ENCODE data around the gene ZNF148. TPM values are rescaled to one million over a fixed set of nuclear protein-coding genes. Genes with fewer than 3 reads are reported as not detected.
A peak's percentile ranks its signal among the peaks of the same experiment; 100 is the strongest.

Gene ZNF148
- total RNA-seq, 2 donors from 2014 or later = 35.4 to 50.1 TPM

- no peak overlapping the region for H3K9ac ChIP-seq (ENCODE audit: low read depth in 2 of 2, low read length in 2 of 2)
- no peak for TF ChIP-seq CTCF (IDR thresholded peaks at IDR 0.05)
- no peaks in the 10 kb centered on the region for H3K4me1 ChIP-seq
- DNase-seq = no peak
- no peaks in the 10 kb centered on the region for H3K27me3 ChIP-seq
- intact Hi-C loops (cut with DNase I) = no loop called here
- H3K27ac ChIP-seq = no peak overlapping the region
- no peak overlapping the region for H3K4me3 ChIP-seq
- H3K36me3 ChIP-seq = no peaks in the 10 kb centered on the region
- H3K9me3 ChIP-seq = no peaks in the 10 kb centered on the region
These were observed 154.9 kb downstream of the ZNF148 start for GRCh38 chr3:125220183-125220582.

GRCh38 chr3:125219261-125219701 lies 155.8 kb downstream of the ZNF148 start:
- H3K9ac ChIP-seq (ENCODE audit: low read depth in 2 of 2, low read length in 2 of 2) = peak overlapping the region in 1 of 2 donors; percentile 21
- intact Hi-C loops (cut with DNase I) = no loop called here
- no peak for DNase-seq
- no peaks in the 10 kb centered on the region for H3K4me1 ChIP-seq
- TF ChIP-seq CTCF (IDR thresholded peaks at IDR 0.05) = no peak
- peak overlapping the region; percentile 22 for H3K27ac ChIP-seq
- H3K4me3 ChIP-seq = no peak overlapping the region
- no peaks in the 10 kb centered on the region for H3K27me3 ChIP-seq
- no peaks in the 10 kb centered on the region for H3K36me3 ChIP-seq
- no peaks in the 10 kb centered on the region for H3K9me3 ChIP-seq

- intact Hi-C loops (cut with DNase I) = no loop called here
- no peak for DNase-seq
- TF ChIP-seq CTCF (IDR thresholded peaks at IDR 0.05) = no peak
These were observed 160.4 kb downstream of the ZNF148 start for GRCh38 chr3:125214738-125215137.

GRCh38 chr3:125213946-125214542 lies 161.1 kb downstream of the ZNF148 start:
- peaks cover 5% of the 10 kb centered on the region for H3K4me1 ChIP-seq
- no peaks in the 10 kb centered on the region for H3K9me3 ChIP-seq
- H3K27ac ChIP-seq = no peak overlapping the region
- H3K4me3 ChIP-seq = no peak overlapping the region
- DNase-seq = no peak
- peaks cover 10% of the 10 kb centered on the region for H3K27me3 ChIP-seq
- no peaks in the 10 kb centered on the region for H3K36me3 ChIP-seq
- TF ChIP-seq CTCF (IDR thresholded peaks at IDR 0.05) = no peak
- H3K9ac ChIP-seq (ENCODE audit: low read depth in 2 of 2, low read length in 2 of 2) = no peak overlapping the region
- intact Hi-C loops (cut with DNase I) = no loop called here

More at GRCh38 chr3:125214738-125215137, 160.4 kb downstream of the ZNF148 start:
- H3K4me3 ChIP-seq = no peak overlapping the region
- peaks cover 10% of the 10 kb centered on the region for H3K27me3 ChIP-seq
- H3K9me3 ChIP-seq = no peaks in the 10 kb centered on the region
- H3K36me3 ChIP-seq = no peaks in the 10 kb centered on the region
- H3K27ac ChIP-seq = no peak overlapping the region
- no peak overlapping the region for H3K9ac ChIP-seq (ENCODE audit: low read depth in 2 of 2, low read length in 2 of 2)
- peaks cover 5% of the 10 kb centered on the region for H3K4me1 ChIP-seq

GRCh38 chr3:125213364-125213755 lies 161.8 kb downstream of the ZNF148 start:
- Histone ChIP-seq H3K4me1 (peaks cover 5% of the 10 kb centered on the region), H3K4me3 (no peak overlapping the region), H3K27me3 (peaks cover 10% of the 10 kb centered on the region), H3K36me3 (no peaks in the 10 kb centered on the region), H3K27ac (no peak overlapping the region), H3K9me3 (no peaks in the 10 kb centered on the region), H3K9ac (ENCODE audit: low read depth in 2 of 2, low read length in 2 of 2) (peak overlapping the region in 1 of 2 donors; percentile 61)
- no peak for TF ChIP-seq CTCF (IDR thresholded peaks at IDR 0.05)
- DNase-seq = no peak
- intact Hi-C loops (cut with DNase I) = no loop called here
